Right kidney (tissue), 1 donor: ENCODE measurements around the gene NFATC2.

ENCODE experiments used
- DNase-seq: peaks from one replicate; pipeline ENCODE4 v3.0.0-alpha.2; 2016

Gene NFATC2

DNA sequence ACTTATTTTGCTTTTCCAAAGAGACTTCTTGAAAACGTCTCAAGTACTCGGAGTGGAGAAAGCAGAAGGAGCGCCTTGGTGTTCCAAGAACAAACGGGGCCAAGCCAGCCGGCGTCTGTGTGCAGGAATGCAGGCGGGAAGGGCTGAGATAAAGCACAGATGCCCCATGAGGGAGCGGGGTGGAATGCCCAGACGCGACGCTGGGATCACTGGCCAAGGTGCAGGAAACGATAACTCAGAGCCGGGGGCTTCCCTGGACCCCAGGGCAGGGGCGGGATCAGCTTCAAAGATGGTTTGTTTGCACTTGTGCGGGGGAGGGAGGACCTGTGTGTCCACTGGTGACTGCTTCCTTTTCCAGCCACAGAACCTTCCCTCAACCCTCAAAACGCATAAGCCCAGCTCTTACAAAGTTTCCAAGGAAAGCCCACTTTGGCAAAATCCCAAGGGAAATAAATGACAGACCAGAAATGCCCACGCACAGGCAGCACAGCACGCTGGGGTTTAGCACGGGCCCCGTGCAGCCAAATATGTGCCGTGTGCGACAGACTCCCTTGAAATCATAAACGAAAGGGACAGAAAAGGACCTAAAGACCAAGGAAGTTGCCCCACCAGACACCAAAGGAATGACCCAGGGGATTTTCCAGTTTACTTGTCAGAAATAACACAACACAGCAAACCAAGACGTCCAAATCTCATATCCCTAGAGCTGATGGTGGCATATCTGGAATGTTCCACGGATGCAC is 113.9 kb downstream of the NFATC2 start:
- peak; percentile 43 for DNase-seq

DNA sequence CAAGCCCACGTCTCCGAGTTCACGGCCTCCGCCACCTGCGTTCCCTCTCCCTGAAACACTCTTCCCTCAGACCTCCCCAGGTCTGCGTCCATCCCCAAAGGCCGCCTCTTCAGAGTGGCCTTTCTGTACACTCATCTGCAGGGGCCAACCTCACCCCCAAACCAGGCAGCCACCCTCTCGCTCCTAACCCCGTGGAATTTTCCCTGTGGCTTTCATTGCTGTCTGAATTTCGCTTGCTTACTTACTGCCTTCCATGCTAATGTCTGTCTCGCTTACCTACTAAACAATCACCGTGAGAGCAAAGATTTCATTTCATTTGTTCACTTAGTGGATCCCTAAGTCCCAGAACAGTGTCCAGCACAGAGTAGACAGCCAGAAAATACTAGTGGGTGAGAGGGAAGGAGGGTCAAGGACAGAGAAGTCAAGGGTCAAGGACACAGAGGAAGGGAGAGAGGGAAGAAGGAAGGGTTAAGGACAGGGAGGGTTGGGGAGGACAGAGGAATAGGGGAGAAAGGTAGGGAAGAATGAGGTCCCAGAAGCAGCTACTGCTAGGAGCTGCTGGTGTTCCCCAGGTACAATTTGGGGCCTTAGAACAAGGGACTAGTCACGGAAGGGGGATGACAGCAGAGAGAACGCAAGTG is 114.7 kb downstream of the NFATC2 start:
- DNase-seq: no peak

DNA sequence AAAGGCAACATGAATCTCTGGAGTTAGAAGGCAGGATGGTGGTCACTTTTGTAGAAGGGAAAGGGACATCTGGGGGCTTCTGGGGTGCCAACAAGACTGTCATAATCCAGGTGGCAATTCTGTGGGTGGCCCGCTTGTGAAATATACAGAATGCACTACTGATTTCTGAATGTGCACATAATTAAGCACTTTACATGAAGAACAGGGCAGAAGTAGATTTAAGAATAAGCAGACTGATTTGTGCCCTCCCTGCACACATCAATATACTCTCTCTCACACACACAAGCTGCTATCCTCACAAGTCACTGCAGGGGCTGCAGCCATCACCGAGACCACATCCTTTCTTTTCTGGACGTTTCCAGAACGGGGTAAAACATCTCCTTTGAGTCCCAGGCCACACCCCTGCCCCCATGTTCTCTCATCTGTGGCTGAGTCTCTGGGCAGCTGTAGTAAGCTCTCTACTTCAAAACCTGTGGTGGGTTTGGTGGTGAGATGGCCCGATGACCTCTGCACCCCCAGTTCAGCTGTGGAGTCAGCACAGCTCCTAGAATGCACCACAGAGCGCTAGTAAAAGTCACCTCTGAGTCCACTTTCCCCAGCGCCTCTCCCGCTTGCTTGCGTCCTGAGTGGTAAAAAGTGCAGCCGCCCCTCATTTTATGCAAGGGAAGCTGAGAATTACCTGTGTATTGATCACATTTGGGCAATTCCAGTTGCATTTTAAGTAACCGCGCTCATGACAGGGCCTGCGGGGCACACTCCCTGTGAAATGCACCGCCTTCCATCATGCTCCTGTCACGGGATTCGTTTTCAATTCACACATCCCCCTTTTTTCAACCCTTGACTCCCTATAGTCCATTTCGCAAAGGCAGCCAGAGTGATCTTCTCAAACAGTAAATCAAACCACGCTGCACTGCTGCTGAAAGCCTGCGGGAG is 115.5 kb downstream of the NFATC2 start:
- DNase-seq: no peak

DNA sequence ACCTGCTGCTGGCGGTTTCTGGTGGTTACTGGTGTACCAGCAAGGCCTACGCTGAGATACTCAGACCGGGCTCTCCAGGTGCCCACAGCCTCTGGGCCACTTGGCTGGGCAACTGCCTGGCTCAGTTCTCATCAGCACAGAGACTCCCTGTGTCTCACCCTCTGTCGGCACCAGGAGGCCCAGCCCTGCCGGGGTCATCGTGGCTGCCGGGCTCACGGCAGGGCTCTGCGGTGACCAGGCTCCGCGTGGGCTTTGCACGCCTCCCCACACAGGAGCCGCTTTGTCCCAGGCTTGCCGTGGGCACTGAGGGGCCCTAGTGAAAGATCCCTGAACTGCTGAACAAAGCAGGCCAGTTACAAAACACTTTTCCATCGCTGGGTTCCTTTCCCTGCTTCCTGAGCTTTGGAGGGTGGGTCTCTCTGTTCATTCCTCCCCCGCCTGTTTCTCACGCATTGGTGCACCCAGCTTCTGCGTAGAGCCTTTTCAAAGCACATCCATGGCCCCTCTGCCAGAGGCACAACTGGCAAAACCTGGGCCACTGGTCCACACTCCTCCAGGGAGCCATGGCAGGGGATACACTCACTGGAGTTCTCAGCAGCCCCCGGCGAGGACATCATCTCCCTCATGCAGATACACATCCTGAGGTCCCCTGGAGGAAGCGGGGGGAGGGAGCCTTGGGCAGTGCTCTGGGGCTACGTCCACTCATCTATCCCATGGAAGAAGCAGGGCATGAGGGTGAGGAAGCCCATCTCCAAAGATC is 117.0 kb downstream of the NFATC2 start:
- peak; percentile 33 for DNase-seq

DNA sequence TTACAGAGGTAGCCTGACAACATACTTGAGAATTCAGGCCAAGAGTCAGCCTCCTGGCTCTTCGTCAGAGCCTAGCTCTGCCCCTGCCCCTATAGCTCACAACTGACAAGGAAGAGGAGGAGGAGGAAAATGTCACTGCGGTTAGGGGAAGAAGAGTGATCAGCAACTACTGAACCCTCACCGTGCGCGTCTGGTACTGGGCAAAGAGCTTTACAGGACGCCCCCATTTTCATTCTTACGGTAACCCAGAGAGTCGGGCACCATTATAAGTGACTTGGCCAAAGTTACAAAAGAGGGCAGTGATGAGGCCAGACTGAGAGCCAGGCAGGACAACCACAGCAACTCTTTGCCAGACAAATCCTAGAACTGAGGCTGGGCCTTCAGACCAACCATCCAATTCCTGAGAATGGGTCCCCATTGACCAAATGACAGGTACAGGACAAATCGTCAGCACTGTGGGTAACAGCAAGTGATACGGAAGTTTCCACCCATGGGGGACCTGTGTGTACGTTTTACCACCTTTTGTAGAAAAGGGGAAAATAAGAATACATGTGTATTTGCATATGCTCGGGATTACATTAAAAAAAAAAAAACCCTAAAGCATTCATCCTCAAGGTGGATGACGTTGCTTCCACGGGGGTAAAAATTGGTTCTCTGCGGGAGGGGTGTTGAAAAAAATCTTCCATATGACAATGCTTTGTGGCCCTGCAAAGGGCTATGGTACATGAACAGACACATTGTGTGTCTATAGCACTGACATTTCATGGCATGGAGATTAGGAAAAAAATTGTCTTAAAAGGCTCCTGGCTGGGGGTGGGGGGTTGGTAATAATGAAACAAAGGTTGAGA is 118.0 kb downstream of the NFATC2 start:
- DNase-seq: no peak

DNA sequence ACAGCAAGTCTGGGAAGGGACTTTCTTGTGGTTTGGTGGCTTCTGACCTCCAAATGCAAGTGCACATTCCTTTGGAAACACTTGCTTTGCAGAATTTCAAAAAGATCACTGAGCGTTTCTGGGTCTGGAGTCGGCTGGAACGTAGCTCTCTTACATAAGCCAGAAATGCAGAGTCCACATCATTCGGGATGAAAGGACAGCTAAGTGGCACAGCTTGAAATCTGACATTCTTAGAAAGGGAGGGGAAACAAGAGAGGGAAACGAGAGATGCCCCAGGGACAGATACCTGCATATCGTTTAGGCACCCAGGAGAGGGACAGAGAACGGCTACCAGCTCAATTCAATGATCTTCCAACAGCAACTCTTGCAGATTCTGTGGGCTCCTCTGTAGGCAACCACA is 118.7 kb downstream of the NFATC2 start:
- DNase-seq: no peak

DNA sequence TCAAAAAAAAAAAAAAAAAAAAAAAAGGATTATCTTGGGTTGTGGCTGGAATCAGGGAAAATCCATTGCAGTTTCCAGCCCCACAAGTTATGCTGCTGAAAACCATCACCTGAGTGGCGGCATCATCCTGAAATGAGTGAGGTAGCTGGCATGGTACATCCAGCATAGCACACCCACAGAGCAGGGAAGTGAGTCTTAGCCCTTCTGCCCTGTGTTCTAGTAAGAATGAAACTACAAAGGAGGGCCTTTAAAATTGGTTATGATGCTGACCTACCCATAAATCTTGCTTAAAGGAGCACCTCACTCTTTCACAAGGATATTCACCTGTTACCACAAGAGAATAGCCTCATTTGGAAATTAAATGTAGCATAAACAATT is 119.2 kb downstream of the NFATC2 start:
- no peak for DNase-seq

DNA sequence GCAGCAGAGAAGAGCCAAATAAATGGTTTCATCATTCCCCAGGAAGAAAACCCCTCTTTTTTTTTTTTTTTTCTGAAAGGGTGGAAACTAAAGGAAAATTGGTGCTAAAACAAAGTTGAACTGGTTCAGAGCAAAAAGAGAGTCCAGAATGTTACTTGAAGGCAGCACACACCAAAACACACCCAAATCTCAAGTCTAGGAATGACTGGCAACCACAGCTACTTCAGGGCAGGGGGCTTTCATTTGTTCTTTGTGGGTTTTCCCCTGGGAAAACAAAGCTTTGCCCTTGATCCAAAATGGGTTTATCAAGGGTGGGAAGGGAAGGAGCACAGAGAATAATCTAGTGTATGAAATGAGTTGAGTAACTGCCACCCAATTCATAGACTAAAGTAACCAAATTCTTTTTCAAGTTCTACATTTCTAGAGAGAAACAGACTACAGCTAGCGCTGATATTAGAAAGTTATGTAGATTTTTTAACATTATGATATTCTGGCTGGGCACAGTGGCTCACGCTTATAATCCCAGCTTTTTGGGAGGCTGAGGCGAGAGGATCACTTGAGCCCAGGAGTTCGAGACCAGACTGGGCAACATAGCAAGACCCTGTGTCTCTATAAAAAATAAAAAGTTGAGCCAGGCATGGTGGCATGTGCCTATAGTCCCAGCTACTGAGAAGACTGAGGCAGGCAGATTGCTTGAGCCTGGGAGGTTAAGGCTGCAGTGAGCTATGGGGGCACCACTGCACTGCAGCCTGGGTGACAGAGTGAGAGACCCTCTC is 119.8 kb downstream of the NFATC2 start:
- no peak for DNase-seq

DNA sequence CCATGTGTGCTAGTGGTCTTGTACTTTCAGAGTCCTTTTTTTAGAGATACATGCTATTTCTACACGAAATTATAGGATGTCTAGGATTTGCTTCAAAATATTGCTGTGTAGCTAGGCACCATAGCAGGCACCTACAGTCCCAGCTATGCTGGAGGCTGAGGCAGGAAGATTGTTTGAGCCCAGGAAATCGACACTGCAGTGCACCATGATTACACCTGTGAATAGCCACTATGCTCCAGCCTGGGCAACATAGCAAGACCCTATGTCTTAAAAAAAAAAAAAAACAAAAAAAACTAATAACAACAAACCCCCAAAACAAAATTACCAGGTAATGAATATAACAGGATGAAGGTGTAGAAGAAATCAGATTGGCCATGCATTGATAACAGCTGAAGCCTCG is 121.7 kb downstream of the NFATC2 start:
- no peak for DNase-seq

DNA sequence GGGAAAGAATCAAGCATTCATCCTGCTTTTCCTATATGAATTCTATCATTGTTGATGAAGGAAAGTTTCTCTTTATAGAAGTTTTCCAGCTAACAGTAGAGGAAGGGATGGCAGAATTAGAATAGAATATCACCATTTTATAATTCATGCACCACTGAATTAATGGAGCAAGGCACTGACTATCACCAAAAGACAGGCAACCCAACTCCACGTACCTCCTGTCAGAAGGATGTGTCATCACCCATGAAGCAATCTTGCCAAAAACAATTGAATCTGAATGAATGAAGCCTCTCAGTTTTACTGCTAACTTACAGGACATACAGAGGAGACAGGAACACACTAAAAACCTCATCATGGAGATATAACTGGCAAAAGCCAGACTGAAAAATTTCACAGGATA is 122.4 kb downstream of the NFATC2 start:
- DNase-seq: no peak

DNA sequence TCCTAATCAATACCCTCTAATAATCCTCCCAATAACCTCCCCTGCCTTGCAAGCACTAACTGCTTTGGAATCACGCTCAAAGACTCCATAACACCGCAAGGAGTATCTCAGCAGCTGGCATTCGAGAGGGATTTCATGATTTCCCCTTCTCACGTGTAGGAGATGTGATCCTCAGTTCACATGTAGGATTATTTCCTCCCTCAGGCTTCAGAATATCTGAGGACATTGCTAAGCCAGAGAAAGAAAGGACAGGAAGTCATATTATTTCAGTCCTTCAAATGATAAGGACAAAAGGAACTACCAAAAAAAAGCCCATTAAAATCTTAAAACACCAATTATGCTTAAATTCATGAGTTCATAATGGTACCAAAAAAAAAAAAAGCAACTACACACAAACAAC is 122.9 kb downstream of the NFATC2 start:
- DNase-seq: no peak

DNA sequence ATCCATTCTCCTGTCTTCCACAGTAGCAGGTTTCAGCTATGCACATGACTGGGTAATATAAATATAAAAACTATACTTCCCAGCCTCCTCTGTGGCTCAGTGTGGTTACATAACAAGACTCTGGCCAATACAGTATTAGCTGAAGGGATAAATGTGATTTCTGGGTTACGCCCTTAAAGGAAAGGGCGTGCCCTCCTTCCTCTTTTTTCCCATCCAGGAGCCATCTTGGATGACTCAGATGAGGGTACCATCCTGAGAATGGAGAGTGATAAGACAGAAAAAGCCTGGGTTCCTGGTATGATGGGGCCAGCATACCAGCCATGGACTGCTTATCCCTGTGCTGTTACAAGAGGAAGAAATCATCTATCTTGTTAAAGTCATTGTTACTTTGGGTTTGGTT is 123.3 kb downstream of the NFATC2 start:
- DNase-seq: no peak

DNA sequence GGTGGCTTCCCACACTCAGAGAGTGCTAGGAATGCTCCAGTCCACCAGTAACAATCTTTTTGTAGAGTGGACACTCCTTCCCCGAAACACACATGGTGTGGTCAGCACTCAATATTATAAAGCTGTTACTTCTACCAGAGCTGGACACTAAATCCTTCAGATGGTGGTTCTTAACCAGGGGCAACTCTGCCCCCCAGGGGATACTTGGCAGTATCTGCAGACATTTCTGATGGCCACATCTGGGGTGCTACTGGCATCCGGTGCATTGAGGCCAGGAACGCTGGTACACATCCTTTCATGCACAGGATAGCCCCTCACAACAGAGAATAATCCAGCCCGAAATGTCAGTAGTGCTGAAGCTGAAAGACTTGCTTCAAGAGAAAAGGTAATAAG is 124.4 kb downstream of the NFATC2 start:
- DNase-seq: no peak

DNA sequence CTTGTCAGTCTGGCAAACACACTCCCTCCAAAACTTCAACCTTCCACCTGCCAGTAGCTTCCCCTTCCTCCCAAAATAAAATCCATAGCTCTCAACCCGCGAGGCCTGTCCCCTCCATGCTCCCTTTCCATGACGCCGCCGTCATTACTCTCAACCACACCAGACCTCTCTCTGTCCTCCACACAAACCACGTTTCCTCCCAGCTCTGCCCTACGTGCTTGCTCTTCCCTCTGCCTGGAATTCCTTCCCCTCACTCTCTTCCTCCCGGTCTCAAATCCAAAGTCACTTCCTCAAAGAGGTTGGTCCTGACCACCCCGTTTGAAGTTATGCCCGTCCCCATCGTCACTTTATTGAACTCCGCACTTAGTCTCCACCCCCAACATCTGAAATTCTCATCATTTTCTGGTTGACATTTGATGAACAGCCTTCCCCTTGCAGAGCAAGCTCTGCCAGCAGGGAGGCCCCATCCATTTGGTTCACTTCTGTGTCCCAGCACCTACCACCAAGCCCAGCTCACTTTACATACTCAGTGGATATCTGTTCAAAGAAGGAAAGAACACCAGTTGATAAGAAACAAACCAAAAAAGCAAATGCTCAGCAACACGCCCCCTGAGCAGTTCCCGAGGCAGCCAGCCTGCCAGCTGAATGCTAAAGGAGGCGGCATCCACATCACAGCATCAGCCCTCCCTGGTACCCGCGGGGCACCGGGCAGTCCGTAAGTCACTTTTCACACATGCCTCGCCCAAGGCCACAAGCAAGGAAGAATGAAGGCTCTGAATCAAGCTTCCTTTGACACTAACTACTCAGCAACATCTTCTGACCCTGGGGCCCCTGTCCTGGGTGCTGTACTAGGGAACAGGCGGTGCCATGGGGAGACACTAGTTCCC is 125.0 kb downstream of the NFATC2 start:
- DNase-seq: no peak

DNA sequence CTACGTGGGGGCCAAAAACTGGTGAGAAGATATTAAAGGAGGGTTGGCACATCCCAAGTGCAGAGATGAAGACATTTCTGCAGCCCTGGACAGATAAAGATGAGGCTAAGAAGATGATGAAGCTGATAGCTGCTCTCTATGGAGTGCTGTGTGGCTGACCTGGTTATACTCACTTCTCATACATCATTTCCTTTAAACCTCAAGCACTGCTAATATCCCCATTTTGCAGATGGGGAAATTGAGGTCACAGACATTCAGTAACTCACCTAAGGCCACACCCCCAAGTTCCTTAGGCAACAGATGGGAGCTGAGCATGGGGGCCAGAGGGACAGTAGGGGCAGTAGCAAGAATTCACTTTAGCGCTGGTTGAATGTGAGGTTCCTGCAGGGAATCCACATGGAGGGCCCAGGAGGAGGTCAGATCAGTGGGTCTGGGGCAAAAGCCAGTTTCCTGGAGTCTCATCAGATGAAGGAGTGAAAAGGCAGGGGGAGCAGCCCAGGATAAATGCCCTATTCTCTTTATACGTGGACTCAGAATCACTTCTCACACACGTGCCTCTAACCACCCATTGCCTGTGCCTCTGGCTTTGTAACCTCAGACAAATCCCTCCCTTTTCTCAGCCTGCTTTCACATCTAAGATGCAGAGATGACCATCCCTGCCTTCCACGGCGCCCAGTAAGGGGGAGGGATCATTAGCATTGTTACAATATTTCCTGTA is 125.8 kb downstream of the NFATC2 start:
- no peak for DNase-seq

DNA sequence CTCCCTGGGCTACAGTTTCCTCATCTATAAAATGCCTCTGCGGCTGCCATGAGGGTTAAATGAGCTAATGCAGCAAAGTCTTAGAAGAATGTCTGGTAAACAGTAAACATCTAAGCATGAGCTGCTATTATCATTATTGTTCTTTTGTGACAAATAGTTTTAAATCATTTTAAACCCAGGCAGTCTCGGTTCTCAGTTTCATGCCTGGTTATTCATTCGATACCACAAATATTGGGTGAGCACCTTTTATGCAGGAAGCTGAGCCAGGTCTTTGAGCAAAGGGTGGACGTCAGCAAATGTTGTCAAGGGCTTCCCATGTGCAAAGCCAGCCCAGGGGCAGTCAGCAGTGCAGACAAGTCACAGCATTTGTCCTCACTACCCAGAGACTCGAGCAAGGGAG is 128.7 kb downstream of the NFATC2 start:
- no peak for DNase-seq

DNA sequence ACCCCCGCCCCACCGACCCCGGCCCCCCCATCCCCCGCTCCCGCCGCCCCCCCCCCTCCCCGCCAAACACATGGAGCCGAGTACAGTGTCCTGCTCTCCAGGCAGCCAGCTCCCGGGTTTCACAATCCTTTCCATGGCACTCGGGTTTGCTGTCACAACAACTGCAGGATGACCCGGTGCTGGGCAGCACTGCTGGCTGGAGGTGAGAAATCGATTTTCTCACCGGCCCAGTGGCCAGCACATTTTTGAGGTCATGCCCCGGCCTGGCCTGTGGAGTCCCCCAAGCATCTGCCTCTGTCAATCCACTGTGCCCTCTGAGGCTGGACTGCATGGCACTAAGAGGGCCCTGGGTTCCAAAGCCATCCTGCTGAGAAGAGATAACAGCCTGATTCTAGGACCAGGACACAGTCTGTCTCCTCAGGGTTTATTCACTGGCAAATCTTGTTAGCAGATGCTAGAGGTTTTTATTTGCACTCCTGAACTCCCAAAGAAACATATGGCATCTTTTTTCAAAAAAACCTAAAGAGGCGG is 129.5 kb downstream of the NFATC2 start:
- DNase-seq: no peak

DNA sequence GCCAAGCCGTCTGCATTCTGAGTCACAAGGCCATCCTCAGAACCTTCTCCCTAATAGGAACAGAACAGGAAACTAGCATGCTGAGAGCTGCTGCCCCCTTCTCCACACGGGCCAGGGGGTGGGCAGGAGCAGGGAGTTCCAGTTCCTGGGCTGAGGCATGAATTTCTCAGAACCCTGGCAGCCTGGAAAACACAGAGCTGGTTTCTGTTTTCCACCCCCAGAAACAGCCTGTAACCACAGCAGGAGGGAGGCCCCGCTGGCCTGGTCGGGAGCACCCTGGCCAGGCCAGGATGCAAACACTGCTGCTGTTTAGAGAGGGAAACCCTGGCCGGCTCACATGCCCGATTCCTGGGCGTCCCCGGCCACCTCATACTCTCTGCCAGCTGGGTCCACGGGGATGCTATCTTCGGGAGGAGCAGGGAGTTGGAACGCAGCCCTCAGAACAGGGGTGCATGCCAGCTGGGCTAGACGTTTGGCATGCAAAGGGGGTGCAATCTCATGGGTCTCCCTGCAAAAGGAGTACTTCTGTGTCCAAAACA is 130.1 kb downstream of the NFATC2 start:
- DNase-seq: no peak
